DND-41 (cell line): ENCODE measurements around the gene SLC50A1.
A peak's percentile ranks its signal among the peaks of the same experiment; 100 is the strongest.

Experiments used
- ATAC-seq: fragments of 200-7000 bp; cut with Tn5 transposase; 3 replicates; pipeline ENCODE4 v1.9.1; 2021; ENCODE audit warnings: low read depth; ENCODE audit not compliant: insufficient read depth
- DNase-seq: peaks from one replicate; pipeline ENCODE4 v3.0.0-alpha.2; 2020
- H2AFZ ChIP-seq: 2 replicates; pipeline ENCODE4 v1.6.0; 2012; ENCODE audit warnings: low read depth, low read length
- H3K27ac ChIP-seq: 2 replicates; pipeline ENCODE4 v1.5.1; 2012; ENCODE audit warnings: low read length, inconsistent platforms
- H3K27me3 ChIP-seq: fragments of 200-600 bp; sonication (generic); 2 replicates; pipeline ENCODE4 v1.6.0; 2012; ENCODE audit warnings: low read length, mild to moderate bottlenecking, inconsistent platforms; ENCODE audit not compliant: insufficient read depth, poor library complexity
- H3K36me3 ChIP-seq: 2 replicates; pipeline ENCODE4 v1.5.1; 2012; ENCODE audit warnings: low read length, inconsistent platforms; ENCODE audit not compliant: insufficient read depth
- H3K4me1 ChIP-seq: 2 replicates; pipeline ENCODE4 v1.5.1; 2012; ENCODE audit warnings: mild to moderate bottlenecking, low read length; ENCODE audit not compliant: insufficient read depth
- H3K4me2 ChIP-seq: 2 replicates; pipeline ENCODE4 v1.6.0; 2012; ENCODE audit warnings: mild to moderate bottlenecking, moderate library complexity, low read length, inconsistent platforms; ENCODE audit not compliant: insufficient read depth
- H3K4me3 ChIP-seq, 2 experiments: fragments of 200-600 bp in 1 of 2; shearing (Covaris generic) in 1 of 2; 2 replicates each; pipeline ENCODE4 v1.5.1; 2012 to 2016; ENCODE audit warnings: inconsistent platforms in 2 of 2, low read length in 2 of 2, mild to moderate bottlenecking in 2 of 2, low read depth in 1 of 2, moderate library complexity in 1 of 2
- H3K79me2 ChIP-seq: 2 replicates; pipeline ENCODE4 v1.6.0; 2012; ENCODE audit warnings: low read length, inconsistent platforms; ENCODE audit not compliant: insufficient read depth
- H3K9ac ChIP-seq: 2 replicates; pipeline ENCODE4 v1.6.0; 2012; ENCODE audit warnings: low read depth, mild to moderate bottlenecking, inconsistent platforms, low read length, moderate library complexity
- H3K9me3 ChIP-seq: 2 replicates; pipeline ENCODE4 v1.5.1; 2012; ENCODE audit warnings: low read length, moderate library complexity, mild to moderate bottlenecking, inconsistent platforms; ENCODE audit not compliant: insufficient read depth, severe bottlenecking
- H4K20me1 ChIP-seq: 2 replicates; pipeline ENCODE4 v1.6.0; 2012; ENCODE audit warnings: low read length; ENCODE audit not compliant: insufficient read depth
- EZH2 ChIP-seq: IDR thresholded peaks from 3 replicates; pipeline ENCODE4 v1.6.1; 2012; ENCODE audit warnings: borderline replicate concordance, low read depth, mild to moderate bottlenecking, moderate library complexity, low read length, inconsistent platforms; ENCODE audit not compliant: severe bottlenecking
- TF ChIP-seq, protein P1 (sequence below): IDR thresholded peaks from 2 replicates; pipeline ENCODE4 v1.5.1; 2012; ENCODE audit warnings: borderline replicate concordance, low read length, moderate library complexity, mild to moderate bottlenecking; ENCODE audit not compliant: poor library complexity, severe bottlenecking; ENCODE audit errors: extremely low read depth

The SLC50A1 gene

DNA sequence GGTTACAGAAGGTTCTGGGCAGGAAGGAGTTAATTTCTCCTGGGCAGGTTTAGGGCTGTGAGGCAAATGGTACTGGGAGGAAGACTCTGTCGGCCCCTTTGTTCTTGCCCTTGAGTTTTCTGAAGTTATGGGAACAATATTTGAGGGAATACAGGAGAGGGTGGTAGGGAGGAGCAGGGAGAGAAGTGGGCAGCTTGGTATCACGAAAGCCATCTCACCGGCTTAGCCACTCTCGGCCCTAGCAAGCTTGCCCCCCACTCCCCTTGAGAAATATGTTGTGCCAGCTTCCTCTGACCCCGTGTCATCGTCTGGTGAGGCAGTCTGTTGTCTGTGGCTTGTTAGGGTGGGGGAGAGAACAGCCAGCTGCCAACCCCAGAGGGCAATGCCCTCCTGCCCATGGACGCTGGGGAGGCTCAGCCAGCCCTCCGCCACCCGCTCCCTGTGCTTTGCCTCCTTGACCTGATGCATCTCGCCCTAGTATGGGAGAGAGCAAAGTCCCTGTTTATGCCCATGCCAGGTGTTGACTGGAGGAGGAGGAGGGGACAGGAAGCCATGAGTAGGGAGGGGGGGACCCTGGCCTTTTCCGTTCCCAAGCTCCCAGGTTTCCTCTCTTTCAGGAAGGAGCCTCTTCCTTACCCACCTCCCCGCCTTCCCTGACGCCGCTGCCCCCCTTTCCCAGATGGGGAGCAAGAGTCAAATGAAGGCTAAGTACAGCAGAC lies 6.7 kb upstream of the SLC50A1 start:
- peaks cover 29% of the 10 kb centered on the region for H3K4me1 ChIP-seq
- H3K27me3 ChIP-seq: peaks cover 41% of the 10 kb centered on the region
- 0 out of 2 replicates have a peak, but pooled peaks cover 2% of the 10 kb centered on the region for H4K20me1 ChIP-seq
- H3K4me3 ChIP-seq: peak overlapping the region in 1 of 2 experiments; percentile 54; a peak in 1 of 4 replicates
- H3K79me2 ChIP-seq: no peaks in the 10 kb centered on the region
- no peaks in the 10 kb centered on the region for H3K36me3 ChIP-seq
- DNase-seq (no peak), ATAC-seq (no peak)
- H3K9ac ChIP-seq: no peak overlapping the region
- no peaks in the 10 kb centered on the region for H3K9me3 ChIP-seq
- H2AFZ ChIP-seq: no peak overlapping the region
- peak overlapping the region; percentile 80 for H3K4me2 ChIP-seq
- TF ChIP-seq EZH2: no peak
- TF ChIP-seq, protein P1, sequence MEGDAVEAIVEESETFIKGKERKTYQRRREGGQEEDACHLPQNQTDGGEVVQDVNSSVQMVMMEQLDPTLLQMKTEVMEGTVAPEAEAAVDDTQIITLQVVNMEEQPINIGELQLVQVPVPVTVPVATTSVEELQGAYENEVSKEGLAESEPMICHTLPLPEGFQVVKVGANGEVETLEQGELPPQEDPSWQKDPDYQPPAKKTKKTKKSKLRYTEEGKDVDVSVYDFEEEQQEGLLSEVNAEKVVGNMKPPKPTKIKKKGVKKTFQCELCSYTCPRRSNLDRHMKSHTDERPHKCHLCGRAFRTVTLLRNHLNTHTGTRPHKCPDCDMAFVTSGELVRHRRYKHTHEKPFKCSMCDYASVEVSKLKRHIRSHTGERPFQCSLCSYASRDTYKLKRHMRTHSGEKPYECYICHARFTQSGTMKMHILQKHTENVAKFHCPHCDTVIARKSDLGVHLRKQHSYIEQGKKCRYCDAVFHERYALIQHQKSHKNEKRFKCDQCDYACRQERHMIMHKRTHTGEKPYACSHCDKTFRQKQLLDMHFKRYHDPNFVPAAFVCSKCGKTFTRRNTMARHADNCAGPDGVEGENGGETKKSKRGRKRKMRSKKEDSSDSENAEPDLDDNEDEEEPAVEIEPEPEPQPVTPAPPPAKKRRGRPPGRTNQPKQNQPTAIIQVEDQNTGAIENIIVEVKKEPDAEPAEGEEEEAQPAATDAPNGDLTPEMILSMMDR: no peak
- no peak overlapping the region for H3K27ac ChIP-seq

DNA sequence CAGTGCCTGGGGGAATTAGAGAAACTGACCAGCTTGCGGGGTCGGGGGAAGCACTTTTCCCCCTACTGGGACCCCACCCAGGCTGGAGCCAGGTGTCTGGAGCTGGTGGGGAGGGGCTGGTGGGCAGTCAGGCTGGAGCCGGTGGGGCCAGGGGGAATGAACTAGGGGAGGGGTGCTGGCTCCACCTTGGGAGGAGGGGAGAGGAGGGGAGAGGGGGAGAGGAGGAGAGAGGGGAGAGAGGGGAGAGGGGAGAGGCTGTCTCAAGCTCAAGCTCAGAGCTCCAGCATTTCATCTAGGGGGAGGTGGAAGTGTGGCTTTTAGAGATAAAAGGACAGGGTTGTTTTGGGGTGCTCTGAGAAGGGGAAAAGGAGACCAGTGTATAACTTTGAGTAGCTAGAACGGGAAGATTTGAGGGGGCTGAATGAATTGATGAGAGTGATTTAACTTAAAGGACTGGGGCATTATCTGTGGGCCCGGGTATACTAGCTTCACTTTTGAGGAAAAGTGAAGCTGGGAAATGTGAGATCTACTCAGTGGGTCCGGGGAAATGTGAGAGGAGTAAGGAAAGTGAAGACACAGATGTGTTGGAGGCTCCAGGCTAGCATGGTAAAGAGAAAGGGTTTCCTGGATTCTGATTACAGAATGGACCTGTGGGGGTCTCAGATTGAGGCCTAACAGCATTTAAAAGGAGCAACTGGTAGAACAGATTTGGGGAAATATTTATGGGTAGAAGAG lies 5.2 kb upstream of the SLC50A1 start:
- no peak overlapping the region for H3K9ac ChIP-seq
- ATAC-seq: no peak
- peaks cover 43% of the 10 kb centered on the region for H3K4me1 ChIP-seq
- TF ChIP-seq EZH2: no peak
- TF ChIP-seq, protein P1: no peak
- peaks cover 38% of the 10 kb centered on the region for H3K27me3 ChIP-seq
- no peak overlapping the region for H3K27ac ChIP-seq
- no peak overlapping the region for H3K4me2 ChIP-seq
- H3K36me3 ChIP-seq: no peaks in the 10 kb centered on the region
- H3K4me3 ChIP-seq: no peak overlapping the region
- no peaks in the 10 kb centered on the region for H3K9me3 ChIP-seq
- H2AFZ ChIP-seq: no peak overlapping the region
- H4K20me1 ChIP-seq: 0 out of 2 replicates have a peak, but pooled peaks cover 2% of the 10 kb centered on the region
- no peak for DNase-seq
- peaks cover 2% of the 10 kb centered on the region; the same call in 1 of the 2 replicates for H3K79me2 ChIP-seq

DNA sequence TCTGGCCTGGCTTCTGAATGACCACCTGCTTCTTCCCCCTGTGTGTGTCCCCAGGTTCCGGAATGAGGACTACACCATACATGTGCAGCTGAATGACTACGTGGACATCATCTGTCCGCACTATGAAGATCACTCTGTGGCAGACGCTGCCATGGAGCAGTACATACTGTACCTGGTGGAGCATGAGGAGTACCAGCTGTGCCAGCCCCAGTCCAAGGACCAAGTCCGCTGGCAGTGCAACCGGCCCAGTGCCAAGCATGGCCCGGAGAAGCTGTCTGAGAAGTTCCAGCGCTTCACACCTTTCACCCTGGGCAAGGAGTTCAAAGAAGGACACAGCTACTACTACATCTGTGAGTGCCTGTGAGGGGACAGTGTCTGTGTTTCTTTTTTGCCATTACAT lies 4.4 kb upstream of the SLC50A1 start:
- Histone ChIP-seq H3K9ac (no peak overlapping the region), H2AFZ (no peak overlapping the region), H3K4me3 (no peak overlapping the region), H3K36me3 (no peaks in the 10 kb centered on the region), H3K79me2 (peaks cover 7% of the 10 kb centered on the region), H3K27me3 (peaks cover 30% of the 10 kb centered on the region), H3K9me3 (no peaks in the 10 kb centered on the region), H3K4me2 (no peak overlapping the region), H3K27ac (no peak overlapping the region), H4K20me1 (0 out of 2 replicates have a peak, but pooled peaks cover 2% of the 10 kb centered on the region), H3K4me1 (peaks cover 45% of the 10 kb centered on the region)
- DNase-seq (no peak), ATAC-seq (no peak)
- TF ChIP-seq, protein P1: no peak
- no peak for TF ChIP-seq EZH2
